WERI-Rb-1 (cell line): ENCODE data around the gene COL21A1.

Source experiments
- DNase-seq: peaks from one replicate; pipeline ENCODE4 v3.0.0-alpha.2; 2020
- H3K27ac ChIP-seq: fragments of 250-450 bp; sonication (Bioruptor Pico); 2 replicates; pipeline ENCODE4 v1.5.1; 2020; ENCODE audit warnings: mild to moderate bottlenecking, moderate library complexity
- H3K27me3 ChIP-seq: fragments of 250-450 bp; sonication (Bioruptor Pico); 2 replicates; pipeline ENCODE4 v1.5.1; 2021; ENCODE audit warnings: mild to moderate bottlenecking, low read depth, moderate library complexity; ENCODE audit not compliant: insufficient read depth, severe bottlenecking
- H3K36me3 ChIP-seq: fragments of 250-450 bp; sonication (Bioruptor Pico); 2 replicates; pipeline ENCODE4 v1.5.1; 2020; ENCODE audit warnings: mild to moderate bottlenecking, moderate library complexity
- H3K4me3 ChIP-seq: 2 replicates; pipeline ENCODE4 v1.5.1; 2011; ENCODE audit warnings: low read depth, mild to moderate bottlenecking, control low read depth, low read length
- H3K9me3 ChIP-seq: fragments of 250-450 bp; sonication (Bioruptor Pico); 2 replicates; pipeline ENCODE4 v1.5.1; 2021; ENCODE audit warnings: mild to moderate bottlenecking, moderate library complexity; ENCODE audit not compliant: severe bottlenecking
- TF ChIP-seq, protein P1 (sequence below): IDR thresholded peaks from 2 replicates; pipeline ENCODE4 v1.5.1; 2011; ENCODE audit warnings: low read depth, mild to moderate bottlenecking, control low read depth, inconsistent platforms, low read length

COL21A1 gene

DNA sequence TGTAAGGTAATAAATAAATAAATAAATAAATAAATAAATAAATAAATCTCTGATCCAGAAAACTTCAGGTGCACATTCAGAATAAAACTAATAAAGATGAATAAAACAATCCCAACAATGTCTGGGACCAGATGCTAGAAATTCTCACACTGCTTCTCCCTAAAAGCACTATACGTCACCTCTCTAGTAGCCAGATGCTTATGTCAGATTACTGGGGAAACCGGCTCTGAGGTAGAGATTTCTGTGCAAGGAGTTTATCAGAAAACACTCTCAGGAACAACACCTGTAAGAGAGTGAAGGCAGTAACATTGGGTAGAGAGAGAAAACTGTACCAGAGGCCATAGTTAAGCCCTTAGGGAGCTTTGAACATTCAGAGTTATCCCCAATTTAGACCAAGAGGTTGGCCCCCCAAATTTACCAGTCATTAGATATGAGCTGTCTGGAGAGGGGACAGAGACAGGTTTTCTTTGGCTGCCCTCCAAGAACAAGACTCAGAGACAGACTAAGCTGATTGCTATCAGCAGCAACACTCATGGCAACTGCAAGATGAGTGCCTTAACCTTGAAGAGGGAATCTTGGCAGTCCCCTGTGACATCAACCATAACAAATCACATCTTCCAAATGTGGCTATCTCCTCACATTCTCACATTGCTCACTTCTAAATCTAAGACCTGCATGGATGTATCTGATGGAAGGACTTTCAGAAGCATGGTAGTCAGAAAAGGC, 220.8 kb downstream of the COL21A1 start:
- DNase-seq = peak; percentile 34
- Histone ChIP-seq H3K9me3 (no peaks in the 10 kb centered on the region), H3K27ac (no peak overlapping the region), H3K4me3 (no peak overlapping the region), H3K36me3 (no peaks in the 10 kb centered on the region), H3K27me3 (no peaks in the 10 kb centered on the region)
- TF ChIP-seq, protein P1, sequence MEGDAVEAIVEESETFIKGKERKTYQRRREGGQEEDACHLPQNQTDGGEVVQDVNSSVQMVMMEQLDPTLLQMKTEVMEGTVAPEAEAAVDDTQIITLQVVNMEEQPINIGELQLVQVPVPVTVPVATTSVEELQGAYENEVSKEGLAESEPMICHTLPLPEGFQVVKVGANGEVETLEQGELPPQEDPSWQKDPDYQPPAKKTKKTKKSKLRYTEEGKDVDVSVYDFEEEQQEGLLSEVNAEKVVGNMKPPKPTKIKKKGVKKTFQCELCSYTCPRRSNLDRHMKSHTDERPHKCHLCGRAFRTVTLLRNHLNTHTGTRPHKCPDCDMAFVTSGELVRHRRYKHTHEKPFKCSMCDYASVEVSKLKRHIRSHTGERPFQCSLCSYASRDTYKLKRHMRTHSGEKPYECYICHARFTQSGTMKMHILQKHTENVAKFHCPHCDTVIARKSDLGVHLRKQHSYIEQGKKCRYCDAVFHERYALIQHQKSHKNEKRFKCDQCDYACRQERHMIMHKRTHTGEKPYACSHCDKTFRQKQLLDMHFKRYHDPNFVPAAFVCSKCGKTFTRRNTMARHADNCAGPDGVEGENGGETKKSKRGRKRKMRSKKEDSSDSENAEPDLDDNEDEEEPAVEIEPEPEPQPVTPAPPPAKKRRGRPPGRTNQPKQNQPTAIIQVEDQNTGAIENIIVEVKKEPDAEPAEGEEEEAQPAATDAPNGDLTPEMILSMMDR = no peak

DNA sequence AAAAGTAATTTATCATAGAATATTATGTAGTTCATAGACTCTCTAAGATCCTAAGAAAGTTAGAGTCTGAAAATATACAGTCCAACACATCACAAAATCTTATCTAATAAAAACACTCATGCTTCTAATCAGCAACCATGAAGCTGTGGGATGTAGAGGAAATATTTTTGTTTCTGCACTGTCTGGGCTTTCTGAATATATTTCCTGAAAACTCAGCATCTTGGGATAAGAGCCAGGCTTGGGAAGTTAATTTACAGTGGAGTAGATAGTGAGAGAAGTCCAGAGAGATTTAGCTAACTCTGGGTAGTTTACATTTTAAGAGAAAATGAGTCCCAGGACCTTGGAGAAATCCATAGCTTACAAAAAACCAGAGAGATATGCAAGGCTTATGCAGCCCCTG, 221.6 kb downstream of the COL21A1 start:
- Histone ChIP-seq H3K27me3 (no peaks in the 10 kb centered on the region), H3K36me3 (no peaks in the 10 kb centered on the region), H3K4me3 (no peak overlapping the region), H3K9me3 (no peaks in the 10 kb centered on the region), H3K27ac (no peak overlapping the region)
- no peak for DNase-seq
- TF ChIP-seq, protein P1 = no peak

DNA sequence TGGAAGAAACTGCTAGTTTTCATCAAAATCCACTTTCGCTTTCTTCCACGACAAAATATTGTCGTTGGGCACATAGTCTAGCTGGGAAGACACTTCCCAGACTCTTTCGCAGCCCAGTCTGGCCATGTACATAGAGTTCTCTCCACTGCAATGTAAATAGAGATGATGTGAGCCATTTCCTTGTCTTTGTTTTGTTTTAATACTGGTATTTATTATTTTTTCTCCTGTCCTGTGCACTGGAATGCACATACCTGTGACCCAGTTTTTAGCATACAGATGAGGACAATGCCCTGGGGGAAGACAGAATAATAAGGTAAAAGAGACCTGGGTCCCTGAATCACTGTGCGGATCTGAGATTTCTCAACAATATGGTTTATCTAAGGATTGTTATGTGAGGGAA, 222.4 kb downstream of the COL21A1 start:
- Histone ChIP-seq H3K9me3 (no peaks in the 10 kb centered on the region), H3K36me3 (no peaks in the 10 kb centered on the region), H3K27me3 (no peaks in the 10 kb centered on the region), H3K27ac (no peak overlapping the region), H3K4me3 (no peak overlapping the region)
- no peak for DNase-seq
- TF ChIP-seq, protein P1 = no peak

DNA sequence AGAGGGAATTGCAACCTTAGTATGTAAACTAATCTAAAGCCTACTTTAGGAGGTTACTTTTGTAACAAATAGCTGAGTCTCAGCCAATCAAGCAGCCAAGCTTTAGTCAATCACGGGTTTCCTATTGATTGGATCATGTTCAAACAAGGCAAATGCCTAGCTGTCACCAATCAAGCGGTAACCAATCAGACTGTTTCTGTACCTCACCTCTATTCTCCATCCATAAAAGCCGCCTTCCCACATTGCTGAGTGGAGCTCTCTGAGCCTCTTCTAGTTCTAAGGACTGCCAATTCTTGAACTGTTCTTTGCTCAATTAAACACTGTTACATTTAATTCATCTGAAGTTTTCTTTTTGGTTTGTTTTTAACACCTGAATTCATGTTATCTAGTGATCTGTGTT, 223.6 kb downstream of the COL21A1 start:
- no peak for DNase-seq
- H3K4me3 ChIP-seq = no peak overlapping the region
- H3K27ac ChIP-seq = no peak overlapping the region
- H3K9me3 ChIP-seq = no peaks in the 10 kb centered on the region
- TF ChIP-seq, protein P1 = no peak
- H3K27me3 ChIP-seq = no peaks in the 10 kb centered on the region
- H3K36me3 ChIP-seq = no peaks in the 10 kb centered on the region

- Histone ChIP-seq H3K9me3 (no peaks in the 10 kb centered on the region), H3K27me3 (no peaks in the 10 kb centered on the region), H3K36me3 (no peaks in the 10 kb centered on the region), H3K27ac (no peak overlapping the region), H3K4me3 (no peak overlapping the region)
- TF ChIP-seq, protein P1 = no peak
- DNase-seq = no peak
Measured at GRCh38 chr6:56022678-56023077, 224.7 kb downstream of the COL21A1 start.

- Histone ChIP-seq H3K27ac (no peak overlapping the region), H3K9me3 (no peaks in the 10 kb centered on the region), H3K36me3 (no peaks in the 10 kb centered on the region), H3K27me3 (no peaks in the 10 kb centered on the region), H3K4me3 (no peak overlapping the region)
- DNase-seq = no peak
- TF ChIP-seq, protein P1 = no peak
Measured at GRCh38 chr6:56021943-56022342, 225.4 kb downstream of the COL21A1 start.
